Caco-2 (cell line): ENCODE data around the gene DLL1. TPM values are rescaled to one million over a fixed set of nuclear protein-coding genes. Genes with fewer than 3 reads are reported as not detected.

ENCODE experiments used
- BruUV-seq: library from RNA; stranded (reverse); fragments of 400-500 nt; replicated peaks from 2 replicates; lab custom pipeline; 2021; lab: Mats Ljungman, UMichigan
- CTCF ChIA-PET: fragments of 300-600 bp; sonication (Branson Sonifier 250); formaldehyde crosslinking; loops from one replicate; lab custom pipeline; 2022; ENCODE audit warnings: antibody characterized with exemption; lab: Charles Lee
- POLR2A ChIA-PET: fragments of 300-600 bp; sonication (Branson Sonifier 250); formaldehyde crosslinking; loops from one replicate; lab custom pipeline; 2022; ENCODE audit warnings: antibody characterized with exemption; lab: Charles Lee
- DNase-seq, 2 experiments: peaks; one replicate each; pipeline versions ENCODE4 v3.0.0 to v3.0.0-alpha.2; 2020 to 2022
- H3K27me3 ChIP-seq: replicated peaks from 2 replicates; pipeline ENCODE4 v1.6.0; 2011; ENCODE audit warnings: low read length; ENCODE audit not compliant: control insufficient read depth, insufficient read depth
- H3K36me3 ChIP-seq: 2 replicates; pipeline ENCODE4 v1.5.1; 2011; ENCODE audit warnings: low read length; ENCODE audit not compliant: control insufficient read depth, insufficient read depth
- H3K4me1 ChIP-seq: fragments of 250-450 bp; sonication (Bioruptor Pico); 2 replicates; pipeline ENCODE4 v1.5.1; 2020; ENCODE audit warnings: mild to moderate bottlenecking
- H3K4me3 ChIP-seq: 2 replicates; pipeline ENCODE4 v1.5.1; 2011; ENCODE audit warnings: low read depth, mild to moderate bottlenecking, control low read depth, low read length
- H3K9me3 ChIP-seq: fragments of 250-450 bp; sonication (Bioruptor Pico); 2 replicates; pipeline ENCODE4 v1.5.1; 2020; ENCODE audit warnings: mild to moderate bottlenecking, moderate library complexity
- H3K27ac Mint-ChIP-seq: one replicate; pipeline ENCODE4 v1.8.0; 2022; ENCODE audit warnings: mixed read lengths; ENCODE audit not compliant: unreplicated experiment
- H3K27me3 Mint-ChIP-seq: one replicate; pipeline ENCODE4 v1.8.0; 2022; ENCODE audit warnings: mixed read lengths; ENCODE audit not compliant: insufficient read depth, unreplicated experiment
- H3K36me3 Mint-ChIP-seq: one replicate; pipeline ENCODE4 v1.8.0; 2022; ENCODE audit warnings: mild to moderate bottlenecking, mixed read lengths; ENCODE audit not compliant: insufficient read depth, unreplicated experiment
- H3K4me1 Mint-ChIP-seq: one replicate; pipeline ENCODE4 v1.8.0; 2022; ENCODE audit warnings: low read depth, mixed read lengths; ENCODE audit not compliant: unreplicated experiment
- H3K4me3 Mint-ChIP-seq: one replicate; pipeline ENCODE4 v1.8.0; 2022; ENCODE audit warnings: mild to moderate bottlenecking, moderate library complexity, mixed read lengths; ENCODE audit not compliant: unreplicated experiment
- H3K9me3 Mint-ChIP-seq: one replicate; pipeline ENCODE4 v1.8.0; 2022; ENCODE audit warnings: mixed read lengths; ENCODE audit not compliant: unreplicated experiment
- intact Hi-C: fragments of 100-400 bp; cut with micrococcal nuclease; formaldehyde crosslinking; loops from one replicate; pipeline ENCODE4 v1.10.0; 2022; ENCODE audit not compliant: unreplicated experiment
- total RNA-seq: library from RNA; stranded (reverse); gene quantifications from 2 replicates; pipeline ENCODE4 v1.2.3, GENCODE V29; 2022
- TF ChIP-seq, protein P1 (sequence below), 2 experiments: fragments of 200-600 bp in 1 of 2; IDR thresholded peaks; 1 replicate in 1 of 2; 2 replicates in 1 of 2; pipeline versions ENCODE4 v1.5.1 to v1.8.0; 2011 to 2022; ENCODE audit warnings: antibody characterized with exemption in 1 of 2, control low read depth in 1 of 2, inconsistent platforms in 1 of 2, low read depth in 1 of 2, low read length in 1 of 2, mild to moderate bottlenecking in 1 of 2, moderate library complexity in 1 of 2; ENCODE audit not compliant: insufficient read depth in 1 of 2, severe bottlenecking in 1 of 2, unreplicated experiment in 1 of 2

Gene DLL1
- total RNA-seq, 1 experiment from 2014 or later, result 6.6 TPM

DNA sequence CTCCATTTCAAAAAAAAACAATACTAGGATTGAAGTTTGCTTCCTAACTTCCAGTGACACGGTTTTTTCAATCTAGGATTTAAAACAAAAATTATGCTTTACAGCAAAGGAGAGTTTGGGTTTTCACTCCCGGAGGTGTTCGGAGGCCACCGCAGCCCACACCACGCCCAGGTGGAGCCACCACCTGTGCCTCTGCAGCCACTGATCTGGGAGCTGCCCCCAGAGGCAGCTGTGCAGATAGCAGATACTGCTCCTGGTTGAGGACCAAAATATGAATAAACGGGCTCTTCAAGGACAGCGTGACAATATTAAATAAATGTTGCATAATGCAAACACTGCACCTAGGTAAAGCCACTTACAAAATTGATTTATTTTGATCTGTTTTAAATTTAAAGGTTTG lies 30.2 kb downstream of the DLL1 start:
- no peak overlapping the region for H3K27ac Mint-ChIP-seq
- ChIA-PET CTCF (interaction anchor here (0.6 to 1.0 kb wide), 3 partner anchors 30 to 449 kb away, joined by 3 read pairs; partner anchors contain the start of gene DLL1), POLR2A (no interaction called here)
- Histone ChIP-seq H3K4me1 (peaks cover 2% of the 10 kb centered on the region; the same call in 1 of the 2 replicates), H3K9me3 (no peaks in the 10 kb centered on the region), H3K27me3 (no peaks in the 10 kb centered on the region), H3K36me3 (no peaks in the 10 kb centered on the region), H3K4me3 (no peak overlapping the region)
- no peaks in the 10 kb centered on the region for H3K27me3 Mint-ChIP-seq
- TF ChIP-seq, protein P1, sequence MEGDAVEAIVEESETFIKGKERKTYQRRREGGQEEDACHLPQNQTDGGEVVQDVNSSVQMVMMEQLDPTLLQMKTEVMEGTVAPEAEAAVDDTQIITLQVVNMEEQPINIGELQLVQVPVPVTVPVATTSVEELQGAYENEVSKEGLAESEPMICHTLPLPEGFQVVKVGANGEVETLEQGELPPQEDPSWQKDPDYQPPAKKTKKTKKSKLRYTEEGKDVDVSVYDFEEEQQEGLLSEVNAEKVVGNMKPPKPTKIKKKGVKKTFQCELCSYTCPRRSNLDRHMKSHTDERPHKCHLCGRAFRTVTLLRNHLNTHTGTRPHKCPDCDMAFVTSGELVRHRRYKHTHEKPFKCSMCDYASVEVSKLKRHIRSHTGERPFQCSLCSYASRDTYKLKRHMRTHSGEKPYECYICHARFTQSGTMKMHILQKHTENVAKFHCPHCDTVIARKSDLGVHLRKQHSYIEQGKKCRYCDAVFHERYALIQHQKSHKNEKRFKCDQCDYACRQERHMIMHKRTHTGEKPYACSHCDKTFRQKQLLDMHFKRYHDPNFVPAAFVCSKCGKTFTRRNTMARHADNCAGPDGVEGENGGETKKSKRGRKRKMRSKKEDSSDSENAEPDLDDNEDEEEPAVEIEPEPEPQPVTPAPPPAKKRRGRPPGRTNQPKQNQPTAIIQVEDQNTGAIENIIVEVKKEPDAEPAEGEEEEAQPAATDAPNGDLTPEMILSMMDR (IDR thresholded peaks at IDR 0.05; ENCODE audit: insufficient read depth in 1 of 2, low read depth in 1 of 2, low read length in 1 of 2, severe bottlenecking in 1 of 2, unreplicated experiment in 1 of 2), result peak; percentile 35 to 37
- peak in 1 of 2 experiments; percentile 41 for DNase-seq
- H3K4me3 Mint-ChIP-seq, result no peak overlapping the region
- no peaks in the 10 kb centered on the region for H3K9me3 Mint-ChIP-seq
- intact Hi-C loops, result loop anchor here (10.0 kb wide), 1 partner anchor 466 kb away; no protein-coding TSS in a partner anchor
- no TSS peak for BruUV-seq
- peaks cover 7% of the 10 kb centered on the region for H3K4me1 Mint-ChIP-seq
- no peaks in the 10 kb centered on the region for H3K36me3 Mint-ChIP-seq

DNA sequence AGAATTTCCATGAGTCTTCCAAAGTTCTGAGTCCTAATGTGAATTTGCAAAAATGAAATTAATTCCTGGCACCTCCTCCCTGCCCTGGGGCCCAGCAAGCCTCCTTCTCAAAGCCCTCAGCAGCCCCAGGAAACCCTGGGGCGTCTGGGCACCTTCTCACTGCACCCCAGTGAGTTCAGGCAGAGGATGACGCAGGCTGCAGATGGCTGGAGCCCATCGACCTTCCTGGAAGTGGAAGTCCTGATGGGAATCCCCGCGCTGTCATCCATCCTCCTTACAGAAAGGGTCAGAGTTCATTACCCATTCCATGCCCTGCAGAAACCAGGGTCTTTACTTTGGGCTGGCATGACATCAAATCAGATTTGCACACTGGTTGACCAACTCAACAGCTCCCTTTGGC lies 31.6 kb downstream of the DLL1 start:
- peak in 1 of 2 experiments; percentile 21 for DNase-seq
- ChIA-PET POLR2A (no interaction called here), CTCF (no interaction called here)
- no peak overlapping the region for H3K4me3 Mint-ChIP-seq
- TF ChIP-seq, protein P1 (IDR thresholded peaks at IDR 0.05; ENCODE audit: insufficient read depth in 1 of 2, low read depth in 1 of 2, low read length in 1 of 2, severe bottlenecking in 1 of 2, unreplicated experiment in 1 of 2), result no peak
- Histone ChIP-seq H3K4me3 (no peak overlapping the region), H3K9me3 (no peaks in the 10 kb centered on the region), H3K4me1 (no peaks in the 10 kb centered on the region), H3K27me3 (no peaks in the 10 kb centered on the region), H3K36me3 (no peaks in the 10 kb centered on the region)
- H3K36me3 Mint-ChIP-seq, result no peaks in the 10 kb centered on the region
- H3K9me3 Mint-ChIP-seq, result no peaks in the 10 kb centered on the region
- intact Hi-C loops, result no loop called here
- H3K4me1 Mint-ChIP-seq, result no peaks in the 10 kb centered on the region
- H3K27ac Mint-ChIP-seq, result no peak overlapping the region
- no peaks in the 10 kb centered on the region for H3K27me3 Mint-ChIP-seq
- BruUV-seq, result no TSS peak

DNA sequence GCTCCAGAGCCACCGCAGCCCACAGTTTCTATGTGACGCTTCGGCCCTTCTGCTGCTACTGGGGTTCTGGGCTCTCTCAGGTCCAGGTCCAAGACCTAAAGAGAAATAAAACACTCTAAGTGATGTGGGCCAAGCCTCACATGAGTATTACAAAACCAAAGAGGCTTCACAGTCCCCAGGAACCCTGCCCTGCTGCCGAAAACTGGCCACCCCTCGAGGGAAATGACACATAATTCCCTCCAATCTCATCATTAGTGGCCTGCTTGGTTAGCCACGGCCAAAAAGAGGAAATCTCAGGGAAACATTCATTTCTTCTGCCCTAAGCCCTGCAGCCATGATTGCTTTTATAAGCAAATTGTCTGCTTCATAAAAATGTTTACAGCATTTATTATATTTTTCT lies 32.5 kb downstream of the DLL1 start:
- H3K9me3 Mint-ChIP-seq, result no peaks in the 10 kb centered on the region
- Histone ChIP-seq H3K36me3 (no peaks in the 10 kb centered on the region), H3K9me3 (no peaks in the 10 kb centered on the region), H3K4me3 (no peak overlapping the region), H3K4me1 (no peaks in the 10 kb centered on the region), H3K27me3 (no peaks in the 10 kb centered on the region)
- intact Hi-C loops, result no loop called here
- no peak overlapping the region for H3K27ac Mint-ChIP-seq
- no peaks in the 10 kb centered on the region for H3K4me1 Mint-ChIP-seq
- H3K4me3 Mint-ChIP-seq, result no peak overlapping the region
- no peaks in the 10 kb centered on the region for H3K27me3 Mint-ChIP-seq
- BruUV-seq, result no TSS peak
- H3K36me3 Mint-ChIP-seq, result no peaks in the 10 kb centered on the region
- ChIA-PET CTCF (no interaction called here), POLR2A (no interaction called here)
- no peak for DNase-seq
- TF ChIP-seq, protein P1 (IDR thresholded peaks at IDR 0.05; ENCODE audit: insufficient read depth in 1 of 2, low read depth in 1 of 2, low read length in 1 of 2, severe bottlenecking in 1 of 2, unreplicated experiment in 1 of 2), result no peak
